DND-41 (cell line): ENCODE data around the gene RBKS.

Experiments used
- ATAC-seq: fragments of 200-7000 bp; cut with Tn5 transposase; 3 replicates; pipeline ENCODE4 v1.9.1; 2021; ENCODE audit warnings: low read depth; ENCODE audit not compliant: insufficient read depth
- DNase-seq: peaks from one replicate; pipeline ENCODE4 v3.0.0-alpha.2; 2020
- H2AFZ ChIP-seq: 2 replicates; pipeline ENCODE4 v1.6.0; 2012; ENCODE audit warnings: low read depth, low read length
- H3K27ac ChIP-seq: 2 replicates; pipeline ENCODE4 v1.5.1; 2012; ENCODE audit warnings: low read length, inconsistent platforms
- H3K27me3 ChIP-seq: fragments of 200-600 bp; sonication (generic); 2 replicates; pipeline ENCODE4 v1.6.0; 2012; ENCODE audit warnings: low read length, mild to moderate bottlenecking, inconsistent platforms; ENCODE audit not compliant: insufficient read depth, poor library complexity
- H3K36me3 ChIP-seq: 2 replicates; pipeline ENCODE4 v1.5.1; 2012; ENCODE audit warnings: low read length, inconsistent platforms; ENCODE audit not compliant: insufficient read depth
- H3K4me1 ChIP-seq: 2 replicates; pipeline ENCODE4 v1.5.1; 2012; ENCODE audit warnings: mild to moderate bottlenecking, low read length; ENCODE audit not compliant: insufficient read depth
- H3K4me2 ChIP-seq: 2 replicates; pipeline ENCODE4 v1.6.0; 2012; ENCODE audit warnings: mild to moderate bottlenecking, moderate library complexity, low read length, inconsistent platforms; ENCODE audit not compliant: insufficient read depth
- H3K4me3 ChIP-seq, 2 experiments: fragments of 200-600 bp in 1 of 2; shearing (Covaris generic) in 1 of 2; 2 replicates each; pipeline ENCODE4 v1.5.1; 2012 to 2016; ENCODE audit warnings: inconsistent platforms in 2 of 2, low read length in 2 of 2, mild to moderate bottlenecking in 2 of 2, low read depth in 1 of 2, moderate library complexity in 1 of 2
- H3K79me2 ChIP-seq: 2 replicates; pipeline ENCODE4 v1.6.0; 2012; ENCODE audit warnings: low read length, inconsistent platforms; ENCODE audit not compliant: insufficient read depth
- H3K9ac ChIP-seq: 2 replicates; pipeline ENCODE4 v1.6.0; 2012; ENCODE audit warnings: low read depth, mild to moderate bottlenecking, inconsistent platforms, low read length, moderate library complexity
- H3K9me3 ChIP-seq: 2 replicates; pipeline ENCODE4 v1.5.1; 2012; ENCODE audit warnings: low read length, moderate library complexity, mild to moderate bottlenecking, inconsistent platforms; ENCODE audit not compliant: insufficient read depth, severe bottlenecking
- H4K20me1 ChIP-seq: 2 replicates; pipeline ENCODE4 v1.6.0; 2012; ENCODE audit warnings: low read length; ENCODE audit not compliant: insufficient read depth
- EZH2 ChIP-seq: IDR thresholded peaks from 3 replicates; pipeline ENCODE4 v1.6.1; 2012; ENCODE audit warnings: borderline replicate concordance, low read depth, mild to moderate bottlenecking, moderate library complexity, low read length, inconsistent platforms; ENCODE audit not compliant: severe bottlenecking
- TF ChIP-seq, protein P1 (sequence below): IDR thresholded peaks from 2 replicates; pipeline ENCODE4 v1.5.1; 2012; ENCODE audit warnings: borderline replicate concordance, low read length, moderate library complexity, mild to moderate bottlenecking; ENCODE audit not compliant: poor library complexity, severe bottlenecking; ENCODE audit errors: extremely low read depth

RBKS gene

DNA sequence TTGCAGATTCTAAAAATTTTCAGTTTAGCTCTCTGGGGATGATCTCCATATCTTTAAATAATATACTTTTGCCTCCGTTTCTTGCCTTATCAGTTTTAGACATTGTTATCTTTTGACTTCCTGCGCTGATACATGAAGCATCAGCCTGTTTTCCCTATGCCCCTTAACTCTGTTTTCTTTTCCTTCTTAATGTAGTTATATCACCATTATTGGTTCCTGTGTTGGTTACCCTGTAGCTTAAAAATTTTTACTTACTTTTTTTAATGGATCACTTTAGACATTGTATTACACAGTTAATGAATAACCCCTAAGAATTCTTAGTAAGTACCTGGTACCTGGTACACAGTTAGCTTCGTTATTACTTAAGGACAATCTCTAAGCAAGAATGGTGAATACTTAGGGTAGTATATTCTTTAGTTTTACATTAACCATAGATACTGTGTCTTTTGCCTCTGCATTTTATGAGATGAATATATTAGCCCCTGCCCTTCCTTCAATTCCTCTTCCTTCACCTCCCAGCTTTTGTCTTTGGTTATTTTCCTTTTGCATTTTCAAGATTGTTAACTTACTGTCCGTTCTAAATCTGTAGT is 41.3 kb upstream of the RBKS start:
- H2AFZ ChIP-seq, result no peak overlapping the region
- no peaks in the 10 kb centered on the region for H4K20me1 ChIP-seq
- H3K4me2 ChIP-seq, result no peak overlapping the region
- no peaks in the 10 kb centered on the region for H3K4me1 ChIP-seq
- no peak overlapping the region for H3K9ac ChIP-seq
- H3K27me3 ChIP-seq, result no peaks in the 10 kb centered on the region
- no peaks in the 10 kb centered on the region for H3K9me3 ChIP-seq
- H3K36me3 ChIP-seq, result peaks cover 19% of the 10 kb centered on the region
- no peak overlapping the region for H3K27ac ChIP-seq
- ATAC-seq (no peak), DNase-seq (no peak)
- H3K4me3 ChIP-seq, result no peak overlapping the region
- TF ChIP-seq, protein P1, sequence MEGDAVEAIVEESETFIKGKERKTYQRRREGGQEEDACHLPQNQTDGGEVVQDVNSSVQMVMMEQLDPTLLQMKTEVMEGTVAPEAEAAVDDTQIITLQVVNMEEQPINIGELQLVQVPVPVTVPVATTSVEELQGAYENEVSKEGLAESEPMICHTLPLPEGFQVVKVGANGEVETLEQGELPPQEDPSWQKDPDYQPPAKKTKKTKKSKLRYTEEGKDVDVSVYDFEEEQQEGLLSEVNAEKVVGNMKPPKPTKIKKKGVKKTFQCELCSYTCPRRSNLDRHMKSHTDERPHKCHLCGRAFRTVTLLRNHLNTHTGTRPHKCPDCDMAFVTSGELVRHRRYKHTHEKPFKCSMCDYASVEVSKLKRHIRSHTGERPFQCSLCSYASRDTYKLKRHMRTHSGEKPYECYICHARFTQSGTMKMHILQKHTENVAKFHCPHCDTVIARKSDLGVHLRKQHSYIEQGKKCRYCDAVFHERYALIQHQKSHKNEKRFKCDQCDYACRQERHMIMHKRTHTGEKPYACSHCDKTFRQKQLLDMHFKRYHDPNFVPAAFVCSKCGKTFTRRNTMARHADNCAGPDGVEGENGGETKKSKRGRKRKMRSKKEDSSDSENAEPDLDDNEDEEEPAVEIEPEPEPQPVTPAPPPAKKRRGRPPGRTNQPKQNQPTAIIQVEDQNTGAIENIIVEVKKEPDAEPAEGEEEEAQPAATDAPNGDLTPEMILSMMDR, result no peak
- no peak for TF ChIP-seq EZH2
- 0 out of 2 replicates have a peak, but pooled peaks cover 3% of the 10 kb centered on the region for H3K79me2 ChIP-seq

DNA sequence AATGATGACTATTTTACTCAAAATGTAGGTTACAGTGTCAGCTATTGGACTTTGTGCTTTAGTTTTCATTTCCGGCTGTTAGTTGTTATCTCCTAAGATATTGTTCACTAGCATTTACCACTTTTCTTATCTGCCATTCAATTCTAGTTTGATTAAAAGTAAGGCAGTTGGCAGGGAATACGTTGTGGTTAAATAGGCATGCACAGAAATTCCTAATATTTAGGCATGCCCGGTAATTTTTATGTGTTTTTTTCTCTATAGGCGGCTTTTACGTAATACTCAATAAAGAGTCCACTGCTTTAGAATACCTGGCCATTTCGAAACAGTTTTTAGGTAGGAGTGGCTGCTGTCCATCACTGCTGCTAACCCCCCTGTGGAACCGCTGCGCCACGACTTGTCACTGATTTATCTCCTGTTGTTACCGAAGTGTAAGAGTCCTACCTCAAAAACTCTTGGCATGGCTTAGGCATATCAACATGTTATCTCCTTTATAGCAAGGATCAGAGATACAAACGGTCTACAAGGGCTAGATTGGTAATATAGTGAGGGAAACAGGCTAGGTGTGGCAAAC is 39.8 kb upstream of the RBKS start:
- Histone ChIP-seq H3K4me1 (no peaks in the 10 kb centered on the region), H3K36me3 (peaks cover 19% of the 10 kb centered on the region), H3K4me2 (no peak overlapping the region), H3K4me3 (no peak overlapping the region), H2AFZ (no peak overlapping the region), H3K9ac (no peak overlapping the region), H4K20me1 (no peaks in the 10 kb centered on the region), H3K27ac (no peak overlapping the region), H3K27me3 (no peaks in the 10 kb centered on the region), H3K9me3 (no peaks in the 10 kb centered on the region), H3K79me2 (0 out of 2 replicates have a peak, but pooled peaks cover 3% of the 10 kb centered on the region)
- no peak for TF ChIP-seq EZH2
- TF ChIP-seq, protein P1, result no peak
- ATAC-seq (no peak), DNase-seq (no peak)

DNA sequence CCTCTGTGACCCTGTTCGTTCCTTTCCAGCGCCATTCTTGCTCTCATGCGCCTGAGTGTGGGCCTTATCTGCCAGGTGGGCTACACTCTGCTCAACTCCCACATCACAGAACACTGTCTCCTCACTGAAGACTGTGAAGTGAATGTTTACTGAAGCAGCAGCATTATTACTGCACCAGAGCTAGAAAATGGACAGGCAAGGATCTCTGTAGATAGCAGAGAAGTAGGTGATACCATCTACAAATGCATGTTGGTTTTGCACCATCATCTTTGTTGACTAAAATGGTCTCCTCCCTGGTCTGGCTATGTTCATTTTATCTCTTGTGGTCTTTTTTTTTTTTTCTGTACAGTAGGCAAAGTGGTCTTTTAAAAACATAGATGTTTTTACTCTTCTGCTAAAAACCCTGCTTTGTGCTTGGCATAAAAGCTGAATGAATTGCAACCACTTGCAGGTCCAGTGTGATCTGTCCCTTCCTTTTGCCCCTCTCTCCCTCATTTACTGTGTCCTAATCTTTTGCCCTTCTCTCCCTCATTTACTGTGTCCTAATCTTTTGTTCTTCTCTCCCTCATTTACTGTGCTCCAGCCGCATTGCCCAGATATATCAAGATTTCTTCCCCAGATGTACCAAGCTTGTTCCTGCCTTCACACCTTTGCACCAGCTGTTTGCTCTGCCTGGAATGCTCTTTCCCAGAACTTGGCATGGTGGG is 35.7 kb upstream of the RBKS start:
- TF ChIP-seq EZH2, result no peak
- TF ChIP-seq, protein P1, result no peak
- Histone ChIP-seq H3K9ac (no peak overlapping the region), H3K4me2 (no peak overlapping the region), H3K27me3 (no peaks in the 10 kb centered on the region), H3K79me2 (peaks cover 5% of the 10 kb centered on the region; the same call in 1 of the 2 replicates), H4K20me1 (no peaks in the 10 kb centered on the region), H3K9me3 (no peaks in the 10 kb centered on the region), H3K4me1 (no peaks in the 10 kb centered on the region), H2AFZ (no peak overlapping the region), H3K4me3 (no peak overlapping the region), H3K27ac (no peak overlapping the region), H3K36me3 (peaks cover 13% of the 10 kb centered on the region)
- DNase-seq (no peak), ATAC-seq (peak; percentile 40; the same call in 1 of the 3 replicates)
